ENCODE measurements around the gene PLCL2.

The PLCL2 gene

GRCh38 chr3:17135696-17136095 is 250.9 kb downstream of the PLCL2 start:
- Histone ChIP-seq H3K9ac (ENCODE audit: low read length) (no peak overlapping the region), H3K27ac (ENCODE audit: low read depth, low read length, poor library complexity, severe bottlenecking) (no peak overlapping the region), H3K4me2 (ENCODE audit: low read length) (no peak overlapping the region), H3K4me3 (ENCODE audit: low read depth, low read length, poor library complexity, severe bottlenecking) (no peak overlapping the region), H3K36me3 (ENCODE audit: insufficient read depth, low read length) (no peaks in the 10 kb centered on the region), H3K79me2 (ENCODE audit: insufficient read depth, low read length) (no peaks in the 10 kb centered on the region), H3K9me2 (ENCODE audit: low read depth, low read length) (no peaks in the 10 kb centered on the region), H3F3A (ENCODE audit: insufficient read depth, low read length) (no peaks in the 10 kb centered on the region), H3K4me1 (ENCODE audit: insufficient read depth, low read length, severe bottlenecking) (peaks cover 20% of the 10 kb centered on the region), H3K27me3 (ENCODE audit: insufficient read depth, low read length) (no peaks in the 10 kb centered on the region), H4K20me1 (ENCODE audit: insufficient read depth, low read length) (no peaks in the 10 kb centered on the region), H2AFZ (ENCODE audit: low read length) (no peak overlapping the region), H3K9me3 (ENCODE audit: low read length) (no peaks in the 10 kb centered on the region)
- TF ChIP-seq CTCF (IDR thresholded peaks at IDR 0.05; ENCODE audit: low read length) (no peak), EZH2 (IDR thresholded peaks at IDR 0.05; ENCODE audit: borderline replicate concordance, low read length) (no peak)

GRCh38 chr3:17136136-17136721 is 251.5 kb downstream of the PLCL2 start:
- Histone ChIP-seq H4K20me1 (ENCODE audit: insufficient read depth, low read length) (no peaks in the 10 kb centered on the region), H3K4me1 (ENCODE audit: insufficient read depth, low read length, severe bottlenecking) (peaks cover 20% of the 10 kb centered on the region), H3K9me3 (ENCODE audit: low read length) (no peaks in the 10 kb centered on the region), H3K4me2 (ENCODE audit: low read length) (no peak overlapping the region), H3K27me3 (ENCODE audit: insufficient read depth, low read length) (no peaks in the 10 kb centered on the region), H3K36me3 (ENCODE audit: insufficient read depth, low read length) (no peaks in the 10 kb centered on the region), H3K27ac (ENCODE audit: low read depth, low read length, poor library complexity, severe bottlenecking) (no peak overlapping the region), H3K9me2 (ENCODE audit: low read depth, low read length) (no peaks in the 10 kb centered on the region), H3K79me2 (ENCODE audit: insufficient read depth, low read length) (no peaks in the 10 kb centered on the region), H3K9ac (ENCODE audit: low read length) (no peak overlapping the region), H2AFZ (ENCODE audit: low read length) (no peak overlapping the region), H3K4me3 (ENCODE audit: low read depth, low read length, poor library complexity, severe bottlenecking) (no peak overlapping the region), H3F3A (ENCODE audit: insufficient read depth, low read length) (no peaks in the 10 kb centered on the region)
- TF ChIP-seq EZH2 (IDR thresholded peaks at IDR 0.05; ENCODE audit: borderline replicate concordance, low read length) (no peak), CTCF (IDR thresholded peaks at IDR 0.05; ENCODE audit: low read length) (no peak)

GRCh38 chr3:17137321-17137826 is 252.6 kb downstream of the PLCL2 start:
- TF ChIP-seq EZH2 (IDR thresholded peaks at IDR 0.05; ENCODE audit: borderline replicate concordance, low read length): no peak
- no peak for TF ChIP-seq CTCF (IDR thresholded peaks at IDR 0.05; ENCODE audit: low read length)
- no peak overlapping the region for H2AFZ ChIP-seq (ENCODE audit: low read length)
- H3K9me3 ChIP-seq (ENCODE audit: low read length): no peaks in the 10 kb centered on the region

More at GRCh38 chr3:17137321-17137826, 252.6 kb downstream of the PLCL2 start:
- Histone ChIP-seq H3F3A (ENCODE audit: insufficient read depth, low read length) (no peaks in the 10 kb centered on the region), H3K27ac (ENCODE audit: low read depth, low read length, poor library complexity, severe bottlenecking) (no peak overlapping the region), H3K36me3 (ENCODE audit: insufficient read depth, low read length) (no peaks in the 10 kb centered on the region), H3K79me2 (ENCODE audit: insufficient read depth, low read length) (no peaks in the 10 kb centered on the region), H3K4me1 (ENCODE audit: insufficient read depth, low read length, severe bottlenecking) (peaks cover 20% of the 10 kb centered on the region), H3K4me2 (ENCODE audit: low read length) (no peak overlapping the region), H3K4me3 (ENCODE audit: low read depth, low read length, poor library complexity, severe bottlenecking) (no peak overlapping the region), H3K9me2 (ENCODE audit: low read depth, low read length) (no peaks in the 10 kb centered on the region), H3K27me3 (ENCODE audit: insufficient read depth, low read length) (no peaks in the 10 kb centered on the region), H3K9ac (ENCODE audit: low read length) (no peak overlapping the region), H4K20me1 (ENCODE audit: insufficient read depth, low read length) (no peaks in the 10 kb centered on the region)

Measured in OCI-LY1 (cell line).